Stomach (tissue), 4 donors: ENCODE results near the gene FBXL15.

Experiments
- CTCF ChIP-seq, 7 experiments: fragments of 450-650 bp in 4 of 7; fragments of 200-600 bp in 3 of 7; sonication (generic) in 3 of 7; IDR thresholded peaks; one replicate each; pipeline ENCODE4 v1.5.1; 2016 to 2019; ENCODE audit warnings: antibody characterized with exemption in 7 of 7, control low read depth in 2 of 7, mild to moderate bottlenecking in 1 of 7
- EP300 ChIP-seq: sonication (generic); formaldehyde crosslinking; IDR thresholded peaks from one replicate; pipeline ENCODE4 v1.6.1; 2017; ENCODE audit warnings: antibody characterized with exemption
- POLR2A ChIP-seq, 4 donors: fragments of 450-650 bp; IDR thresholded peaks; one replicate each; pipeline ENCODE4 v1.6.1; 2016; ENCODE audit warnings: antibody characterized with exemption in 4 of 4, control low read depth in 2 of 4, mild to moderate bottlenecking in 1 of 4, moderate library complexity in 1 of 4

DNA sequence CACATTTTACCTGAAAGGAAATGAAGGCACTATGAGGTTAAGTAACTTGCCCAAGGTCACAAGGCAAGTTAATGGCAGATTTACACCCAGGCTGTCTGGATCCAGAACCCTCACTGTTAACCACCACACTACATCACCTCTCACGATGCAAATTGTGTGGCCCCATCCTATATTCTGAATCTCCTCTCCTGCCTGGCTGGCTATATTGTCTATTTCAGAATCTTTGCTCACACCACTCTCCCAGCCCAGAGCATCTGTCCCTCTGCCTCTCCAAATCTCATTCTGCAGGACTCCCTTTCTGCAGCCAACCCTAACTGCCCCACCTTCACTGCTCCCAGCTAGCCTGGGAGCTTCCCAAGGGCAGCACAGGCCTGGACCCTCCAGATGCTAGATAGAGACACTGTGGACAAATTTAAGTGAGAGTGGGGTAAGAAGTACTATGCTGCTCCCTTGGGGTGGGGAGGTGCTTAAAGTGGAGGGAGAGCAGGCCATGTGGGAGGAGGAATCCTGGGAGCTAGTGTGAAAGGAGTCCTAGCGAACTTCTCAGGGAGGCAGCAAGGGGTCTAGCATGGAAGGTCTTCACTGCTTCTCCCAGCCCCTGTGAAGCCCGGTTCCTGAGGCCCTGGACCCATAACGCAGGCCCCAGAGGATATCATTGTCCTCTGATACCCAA is 11.0 kb downstream of the FBXL15 start:
- TF ChIP-seq CTCF (IDR thresholded peaks at IDR 0.05) (no peak), POLR2A (IDR thresholded peaks at IDR 0.05) (no peak), EP300 (no peak)
